ENCODE data around the gene NAT14. TPM values are rescaled to one million over a fixed set of nuclear protein-coding genes. Genes with fewer than 3 reads are reported as not detected.
"Not testable (repeated sequence)": the region's sequence is repeated elsewhere in the genome, so short reads cannot be mapped to it uniquely, and the experiment has no call there.

The NAT14 gene
- total RNA-seq, 1 donor from 2014 or later, result 11.5 TPM

- DNase-seq (ENCODE audit: low spot score) (peak; percentile 75), ATAC-seq (peak; percentile 82)
- intact Hi-C loops (cut with DNase I), result no loop called here
Measured at GRCh38 chr19:55494172-55494761, 9.3 kb downstream of the NAT14 start.

GRCh38 chr19:55495646-55496349 lies 10.8 kb downstream of the NAT14 start:
- ATAC-seq (no peak), DNase-seq (ENCODE audit: low spot score) (no peak)
- intact Hi-C loops (cut with DNase I), result no loop called here

GRCh38 chr19:55496820-55497219 lies 11.8 kb downstream of the NAT14 start:
- intact Hi-C loops (cut with DNase I); ATAC-seq: not testable (repeated sequence)

DNA sequence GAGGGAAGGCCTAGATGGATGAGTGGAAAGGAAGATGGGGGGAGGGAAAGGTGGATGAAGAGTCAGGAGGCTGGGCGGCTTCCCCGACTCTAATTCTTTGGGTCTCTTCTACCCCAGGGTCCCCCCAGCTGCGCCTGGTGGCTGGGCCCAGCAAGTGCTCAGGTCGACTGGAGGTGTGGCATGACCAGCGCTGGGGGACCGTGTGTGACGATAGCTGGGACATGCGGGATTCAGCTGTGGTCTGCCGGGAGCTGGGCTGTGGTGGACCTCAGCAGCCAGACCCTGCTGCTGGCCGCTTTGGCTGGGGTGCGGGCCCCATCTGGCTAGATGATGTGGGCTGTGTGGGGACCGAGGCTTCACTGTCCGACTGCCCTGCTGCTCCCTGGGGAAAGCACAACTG lies 12.8 kb downstream of the NAT14 start:
- ATAC-seq (no peak), DNase-seq (ENCODE audit: low spot score) (no peak)
- intact Hi-C loops (cut with DNase I), result no loop called here

More at GRCh38 chr19:55496820-55497219, 11.8 kb downstream of the NAT14 start:
- DNase-seq (ENCODE audit: low spot score), result not testable (repeated sequence)

GRCh38 chr19:55498246-55498840 lies 13.4 kb downstream of the NAT14 start:
- intact Hi-C loops (cut with DNase I), result no loop called here
- ATAC-seq (no peak), DNase-seq (ENCODE audit: low spot score) (no peak)

- DNase-seq (ENCODE audit: low spot score), result no peak
- intact Hi-C loops (cut with DNase I), result loop anchor here (5.0 kb wide), 1 partner anchor 353 kb away; the partner anchor contains the start of gene TNNT1
- ATAC-seq, result no peak
Measured at GRCh38 chr19:55500368-55500952, 15.5 kb downstream of the NAT14 start.

DNA sequence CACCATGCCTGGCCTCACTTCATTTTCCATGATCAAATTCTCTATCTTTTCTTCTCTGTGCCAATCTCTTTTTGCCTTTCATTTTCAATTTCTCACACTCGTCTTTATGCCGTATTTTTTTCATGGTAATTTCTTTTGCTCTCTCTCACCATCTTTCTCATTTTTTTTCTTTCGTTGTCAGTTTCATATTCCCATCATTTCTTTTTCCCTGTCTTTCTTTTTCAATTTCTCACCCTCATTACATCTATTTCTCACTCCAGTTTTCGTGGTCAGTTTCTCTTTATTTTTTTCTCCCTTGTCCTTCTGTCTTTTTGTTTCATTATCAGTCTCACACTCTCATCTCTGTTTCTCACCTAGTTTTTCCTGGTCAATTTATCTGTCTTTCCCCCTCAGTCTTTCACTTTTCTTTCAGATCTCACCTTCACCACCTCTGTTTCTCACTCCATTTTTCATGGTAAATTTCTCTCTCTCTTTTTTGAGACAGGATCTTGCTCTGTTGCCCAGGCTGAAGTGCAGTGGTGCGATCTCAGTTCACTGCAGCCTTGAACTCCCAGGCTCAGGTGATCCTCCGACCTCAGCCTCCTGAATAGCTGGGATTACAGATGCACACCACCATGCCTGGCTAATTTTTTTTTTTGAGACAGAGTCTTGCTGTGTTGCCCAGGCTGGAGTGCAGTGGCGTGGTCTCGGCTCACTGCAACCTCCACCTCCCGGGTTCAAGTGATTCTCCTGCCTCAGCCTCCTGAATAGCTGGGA lies 17.4 kb downstream of the NAT14 start:
- intact Hi-C loops (cut with DNase I), result loop anchor here (5.0 kb wide), 1 partner anchor 355 kb away; the partner anchor contains the start of gene TNNT1
- DNase-seq (ENCODE audit: low spot score) (no peak), ATAC-seq (no peak)

DNA sequence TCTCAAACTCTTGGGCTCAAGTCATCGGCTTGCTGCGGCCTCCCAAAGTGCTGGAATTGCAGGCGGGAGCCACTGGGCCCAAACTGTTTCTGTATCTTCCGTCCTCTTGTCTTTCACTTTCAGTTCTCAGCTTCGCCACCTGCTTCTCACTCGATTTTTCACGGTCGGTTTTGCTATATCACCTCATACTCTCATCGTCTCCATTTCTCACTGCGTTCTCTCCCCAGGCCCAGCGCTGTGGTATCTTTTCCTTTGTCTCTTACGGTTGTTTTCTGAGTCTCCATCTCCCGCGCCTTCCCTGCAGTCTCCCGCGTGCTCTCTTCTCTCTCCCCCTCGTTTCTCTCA lies 18.1 kb downstream of the NAT14 start:
- DNase-seq (ENCODE audit: low spot score) (no peak), ATAC-seq (no peak)
- intact Hi-C loops (cut with DNase I), result loop anchor here (5.0 kb wide), 1 partner anchor 356 kb away; the partner anchor contains the start of gene TNNT1

DNA sequence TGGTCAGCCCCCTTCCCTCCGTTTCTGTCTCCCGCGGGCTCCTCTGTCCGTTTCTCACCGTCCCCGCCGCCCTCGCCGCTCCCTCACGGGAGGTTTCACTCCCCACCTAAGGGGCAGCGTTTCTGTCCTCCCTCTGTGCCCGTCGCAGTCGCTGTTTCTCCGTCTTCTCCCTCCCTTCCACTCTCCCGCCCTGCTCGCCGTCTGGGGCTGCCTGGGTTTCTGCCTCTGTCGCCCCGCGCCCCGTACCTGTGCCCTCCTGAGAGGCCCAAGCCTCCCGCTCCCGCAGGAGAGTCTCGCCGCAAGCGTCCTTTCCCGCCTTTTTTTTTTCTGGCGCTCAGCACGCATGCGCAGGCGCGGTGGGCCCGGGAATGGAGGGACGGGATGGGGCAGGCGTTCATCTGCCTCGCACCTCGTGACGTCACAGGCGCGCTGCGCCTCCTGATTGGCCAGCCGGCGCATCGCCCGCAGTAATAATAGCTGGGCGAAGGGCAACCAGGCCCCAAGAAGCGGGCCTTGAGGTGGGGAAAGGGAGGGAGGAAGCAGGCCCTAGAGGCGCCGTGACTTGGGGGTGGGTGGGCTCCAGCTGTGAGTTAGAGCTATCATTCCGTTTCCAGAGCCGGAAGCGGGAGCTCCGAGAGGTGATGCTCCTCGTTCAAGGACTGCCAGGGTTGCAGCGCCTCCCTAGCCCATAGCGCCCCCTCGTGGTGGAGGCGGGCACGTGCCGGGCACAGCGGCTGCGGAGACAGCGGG lies 18.7 kb downstream of the NAT14 start:
- DNase-seq (ENCODE audit: low spot score) (peak; percentile 97), ATAC-seq (peak; percentile 98)
- intact Hi-C loops (cut with DNase I), result loop anchor here (5.0 kb wide), 1 partner anchor 356 kb away; the partner anchor contains the start of gene TNNT1

- no peak for DNase-seq (ENCODE audit: low spot score)
- no peak for ATAC-seq
- intact Hi-C loops (cut with DNase I), result loop anchor here (5.0 kb wide), 1 partner anchor 357 kb away; the partner anchor contains the start of gene TNNT1
Measured at GRCh38 chr19:55504252-55504603, 19.2 kb downstream of the NAT14 start.

DNA sequence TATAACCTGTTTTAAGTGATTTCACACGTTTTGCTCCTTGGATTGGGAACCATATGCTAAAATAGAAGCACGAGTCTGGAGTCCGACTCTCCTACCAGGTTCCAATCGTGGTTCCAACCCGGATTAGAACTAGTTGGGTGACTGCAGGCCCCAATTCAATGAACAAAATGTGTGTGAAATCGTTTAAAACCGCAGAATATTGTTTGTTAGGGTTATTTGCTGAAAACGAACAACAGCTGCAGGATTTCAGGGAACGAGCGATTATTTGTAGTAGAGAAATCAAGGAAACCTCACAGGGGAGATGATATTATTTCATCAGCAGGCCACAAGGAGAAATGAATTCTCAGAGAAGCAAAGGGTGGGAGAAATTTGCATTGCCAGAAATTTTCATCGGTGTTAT lies 20.0 kb downstream of the NAT14 start:
- DNase-seq (ENCODE audit: low spot score), result no peak
- no peak for ATAC-seq
- intact Hi-C loops (cut with DNase I), result loop anchor here (5.0 kb wide), 1 partner anchor 358 kb away; the partner anchor contains the start of gene TNNT1

GRCh38 chr19:55508120-55508519 lies 23.1 kb downstream of the NAT14 start:
- DNase-seq (ENCODE audit: low spot score) (no peak), ATAC-seq (no peak)
- intact Hi-C loops (cut with DNase I), result no loop called here

GRCh38 chr19:55516878-55517620 lies 32.1 kb downstream of the NAT14 start:
- intact Hi-C loops (cut with DNase I), result loop anchor here (10.0 kb wide), 1 partner anchor 68 kb away; the partner anchor contains the start of gene ZNF579
- ATAC-seq, result peak; percentile 99

GRCh38 chr19:55519451-55520311 lies 34.7 kb downstream of the NAT14 start:
- intact Hi-C loops (cut with DNase I), result loop anchor here (10.0 kb wide), 1 partner anchor 65 kb away; the partner anchor contains the start of gene ZNF579
- no peak for ATAC-seq
- no peak for DNase-seq (ENCODE audit: low spot score)

More at GRCh38 chr19:55516878-55517620, 32.1 kb downstream of the NAT14 start:
- peak; percentile 97 for DNase-seq (ENCODE audit: low spot score)

DNA sequence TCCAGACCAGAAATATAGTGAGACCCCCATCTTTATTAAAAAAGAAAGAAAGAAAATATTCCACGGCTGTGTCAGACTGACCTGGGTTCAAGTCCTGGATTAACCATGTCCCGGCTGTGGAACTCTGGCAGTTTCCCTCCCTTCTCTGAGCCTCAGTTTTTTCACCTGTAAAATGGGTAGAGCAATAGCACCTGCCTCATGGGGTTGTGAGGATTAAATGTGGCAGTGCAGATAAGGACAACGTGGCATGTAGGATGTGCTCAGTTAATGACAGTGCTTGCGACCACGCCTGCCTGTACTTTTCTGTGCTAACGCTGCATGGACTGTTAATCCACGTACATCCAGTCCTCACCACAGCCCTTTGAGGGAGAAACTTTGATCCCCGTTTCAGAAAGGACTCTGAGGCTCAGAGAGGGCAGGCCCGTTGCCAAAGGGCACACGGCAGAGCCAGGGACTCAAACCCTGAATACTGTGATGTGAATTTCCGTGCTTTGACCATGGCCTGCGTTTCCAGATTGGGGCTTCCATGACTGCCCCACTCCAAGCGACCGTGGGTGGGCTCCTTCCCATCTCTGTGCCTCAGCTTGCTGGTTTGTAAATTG lies 35.8 kb downstream of the NAT14 start:
- DNase-seq (ENCODE audit: low spot score), result no peak
- intact Hi-C loops (cut with DNase I), result no loop called here
- ATAC-seq, result no peak

Measured in sciatic nerve (tissue), 2 donors.